DND-41 (cell line): ENCODE results near the gene RNF43.

Experiments used
- EZH2 ChIP-seq: IDR thresholded peaks from 3 replicates; pipeline ENCODE4 v1.6.1; 2012; ENCODE audit warnings: borderline replicate concordance, low read depth, mild to moderate bottlenecking, moderate library complexity, low read length, inconsistent platforms; ENCODE audit not compliant: severe bottlenecking
- TF ChIP-seq, protein P1 (sequence below): IDR thresholded peaks from 2 replicates; pipeline ENCODE4 v1.5.1; 2012; ENCODE audit warnings: borderline replicate concordance, low read length, moderate library complexity, mild to moderate bottlenecking; ENCODE audit not compliant: poor library complexity, severe bottlenecking; ENCODE audit errors: extremely low read depth

DNA sequence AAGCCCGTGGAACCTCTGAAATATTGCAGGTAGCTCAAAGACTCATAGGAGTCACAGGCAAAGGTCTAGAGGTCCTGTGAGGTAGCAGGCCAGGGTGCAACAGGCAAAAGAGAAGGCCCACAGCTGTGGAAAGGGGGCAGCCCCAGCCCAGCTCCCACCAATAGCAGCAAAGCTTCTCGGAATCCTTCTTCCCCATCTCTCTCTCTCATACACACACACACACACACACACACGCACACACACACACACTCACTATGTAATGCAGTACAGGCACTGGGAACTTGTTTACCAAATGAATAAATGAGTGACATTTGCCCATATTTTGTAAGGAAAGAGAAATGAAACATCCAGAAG, 48.5 kb downstream of the RNF43 start:
- TF ChIP-seq EZH2 = no peak
- TF ChIP-seq, protein P1, sequence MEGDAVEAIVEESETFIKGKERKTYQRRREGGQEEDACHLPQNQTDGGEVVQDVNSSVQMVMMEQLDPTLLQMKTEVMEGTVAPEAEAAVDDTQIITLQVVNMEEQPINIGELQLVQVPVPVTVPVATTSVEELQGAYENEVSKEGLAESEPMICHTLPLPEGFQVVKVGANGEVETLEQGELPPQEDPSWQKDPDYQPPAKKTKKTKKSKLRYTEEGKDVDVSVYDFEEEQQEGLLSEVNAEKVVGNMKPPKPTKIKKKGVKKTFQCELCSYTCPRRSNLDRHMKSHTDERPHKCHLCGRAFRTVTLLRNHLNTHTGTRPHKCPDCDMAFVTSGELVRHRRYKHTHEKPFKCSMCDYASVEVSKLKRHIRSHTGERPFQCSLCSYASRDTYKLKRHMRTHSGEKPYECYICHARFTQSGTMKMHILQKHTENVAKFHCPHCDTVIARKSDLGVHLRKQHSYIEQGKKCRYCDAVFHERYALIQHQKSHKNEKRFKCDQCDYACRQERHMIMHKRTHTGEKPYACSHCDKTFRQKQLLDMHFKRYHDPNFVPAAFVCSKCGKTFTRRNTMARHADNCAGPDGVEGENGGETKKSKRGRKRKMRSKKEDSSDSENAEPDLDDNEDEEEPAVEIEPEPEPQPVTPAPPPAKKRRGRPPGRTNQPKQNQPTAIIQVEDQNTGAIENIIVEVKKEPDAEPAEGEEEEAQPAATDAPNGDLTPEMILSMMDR = no peak
